HFF-Myc (cell line): ENCODE results near the gene VENTX.

ENCODE experiments used
- DNase-seq: peaks from one replicate; pipeline ENCODE4 v3.0.0-alpha.2; 2011; ENCODE audit warnings: low read depth; ENCODE audit errors: extremely low read depth
- H3K4me3 ChIP-seq: replicated peaks from 2 replicates; pipeline ENCODE4 v1.5.1; 2011; ENCODE audit warnings: low read depth, mild to moderate bottlenecking, control low read depth, low read length
- CTCF ChIP-seq: IDR thresholded peaks from 2 replicates; pipeline ENCODE4 v1.5.1; 2012; ENCODE audit warnings: mild to moderate bottlenecking, low read depth, low read length, control low read depth; ENCODE audit errors: missing control alignments

The VENTX gene

GRCh38 chr10:133207041-133207600 lies 30.5 kb upstream of the VENTX start:
- H3K4me3 ChIP-seq: no peak overlapping the region
- TF ChIP-seq CTCF: no peak
- DNase-seq: no peak

GRCh38 chr10:133207627-133208026 lies 30.0 kb upstream of the VENTX start:
- no peak for TF ChIP-seq CTCF
- H3K4me3 ChIP-seq: no peak overlapping the region
- no peak for DNase-seq

- no peak overlapping the region for H3K4me3 ChIP-seq
- no peak for TF ChIP-seq CTCF
- DNase-seq: no peak
These were observed 29.2 kb upstream of the VENTX start for GRCh38 chr10:133208466-133208865.

- DNase-seq: no peak
- H3K4me3 ChIP-seq: no peak overlapping the region
- TF ChIP-seq CTCF: no peak
These were observed 28.5 kb upstream of the VENTX start for GRCh38 chr10:133209117-133209516.

GRCh38 chr10:133209641-133210040 lies 28.0 kb upstream of the VENTX start:
- no peak for DNase-seq
- TF ChIP-seq CTCF: no peak
- H3K4me3 ChIP-seq: no peak overlapping the region

GRCh38 chr10:133210398-133211140 lies 27.1 kb upstream of the VENTX start:
- no peak for TF ChIP-seq CTCF
- no peak for DNase-seq
- H3K4me3 ChIP-seq: no peak overlapping the region
